ENCODE results near the gene ATP2B2.
A peak's percentile ranks its signal among the peaks of the same experiment; 100 is the strongest.

The ATP2B2 gene

DNA sequence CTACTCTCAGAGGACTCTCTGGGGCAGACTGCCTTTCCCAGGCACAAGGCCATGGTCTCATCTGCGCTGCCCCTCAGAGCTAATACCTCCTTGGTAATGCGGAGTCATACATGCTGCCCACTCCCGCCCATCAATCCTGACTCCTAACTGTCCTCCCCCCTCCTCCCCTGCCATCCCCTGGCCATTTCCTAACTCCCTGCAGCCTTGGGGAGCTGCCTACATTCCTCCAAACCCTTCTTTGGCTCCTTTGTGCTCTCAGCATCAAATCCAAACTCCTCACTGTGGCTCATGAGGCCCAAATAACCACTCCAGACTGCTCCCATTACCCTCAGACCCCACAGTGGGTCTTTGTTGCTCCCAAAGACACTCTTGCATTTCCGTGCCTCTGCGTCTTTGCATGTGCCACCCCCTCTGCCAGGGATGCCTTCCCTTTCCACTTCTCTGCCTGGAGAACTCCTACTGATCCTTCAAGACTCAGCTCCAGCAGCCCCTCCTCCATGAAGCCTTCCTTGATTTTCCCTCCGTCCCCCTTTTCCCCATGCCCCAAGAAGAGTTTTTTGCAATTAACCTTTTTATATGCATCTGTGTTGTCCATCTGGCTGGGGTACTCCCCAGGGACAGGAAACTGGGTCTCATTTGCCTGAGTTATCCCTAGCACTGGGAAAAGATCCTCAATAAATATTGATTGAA lies 5.5 kb upstream of the ATP2B2 start:
- DNase-seq (ENCODE audit: low spot score), result no peak

GRCh38 chr3:10510086-10510742 lies 4.8 kb upstream of the ATP2B2 start:
- no peak for DNase-seq (ENCODE audit: low spot score)

GRCh38 chr3:10509325-10509724 lies 3.9 kb upstream of the ATP2B2 start:
- DNase-seq (ENCODE audit: low spot score), result no peak

GRCh38 chr3:10508619-10509260 lies 3.4 kb upstream of the ATP2B2 start:
- no peak for DNase-seq (ENCODE audit: low spot score)

GRCh38 chr3:10508235-10508618 lies 2.8 kb upstream of the ATP2B2 start:
- DNase-seq (ENCODE audit: low spot score), result no peak

- no peak for DNase-seq (ENCODE audit: low spot score)
Observed at GRCh38 chr3:10507331-10507730, 1.9 kb upstream of the ATP2B2 start.

DNA sequence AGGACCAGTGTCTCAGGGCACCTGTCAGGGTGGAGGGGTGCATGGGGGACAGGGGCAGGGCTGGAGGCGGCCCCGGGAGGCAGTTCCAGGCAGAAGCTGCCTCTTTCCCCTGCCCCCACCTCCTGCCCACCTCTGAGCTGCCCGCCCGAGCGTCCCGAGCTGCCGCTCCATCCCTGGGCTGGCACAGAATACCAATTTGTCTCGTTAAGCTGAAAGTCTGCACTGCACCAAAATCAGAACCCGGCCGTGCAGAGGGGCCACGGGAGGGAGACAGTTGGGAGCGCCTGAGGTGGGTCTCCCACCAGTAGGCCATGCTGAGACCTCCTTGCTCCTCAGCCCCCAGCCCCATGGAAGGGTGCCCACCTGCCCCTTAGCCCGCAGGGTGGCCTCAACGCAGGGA lies 1.3 kb upstream of the ATP2B2 start:
- no peak for DNase-seq (ENCODE audit: low spot score)

GRCh38 chr3:10505791-10506585 lies 602 bp upstream of the ATP2B2 start:
- DNase-seq (ENCODE audit: low spot score), result peak; percentile 55

GRCh38 chr3:10504171-10505049 lies 976 bp downstream of the ATP2B2 start:
- DNase-seq (ENCODE audit: low spot score), result peak; percentile 56

GRCh38 chr3:10503217-10503796 lies 2.1 kb downstream of the ATP2B2 start:
- DNase-seq (ENCODE audit: low spot score), result no peak

GRCh38 chr3:10502185-10502880 lies 3.1 kb downstream of the ATP2B2 start:
- no peak for DNase-seq (ENCODE audit: low spot score)

GRCh38 chr3:10501664-10502052 lies 3.7 kb downstream of the ATP2B2 start:
- DNase-seq (ENCODE audit: low spot score), result no peak

DNA sequence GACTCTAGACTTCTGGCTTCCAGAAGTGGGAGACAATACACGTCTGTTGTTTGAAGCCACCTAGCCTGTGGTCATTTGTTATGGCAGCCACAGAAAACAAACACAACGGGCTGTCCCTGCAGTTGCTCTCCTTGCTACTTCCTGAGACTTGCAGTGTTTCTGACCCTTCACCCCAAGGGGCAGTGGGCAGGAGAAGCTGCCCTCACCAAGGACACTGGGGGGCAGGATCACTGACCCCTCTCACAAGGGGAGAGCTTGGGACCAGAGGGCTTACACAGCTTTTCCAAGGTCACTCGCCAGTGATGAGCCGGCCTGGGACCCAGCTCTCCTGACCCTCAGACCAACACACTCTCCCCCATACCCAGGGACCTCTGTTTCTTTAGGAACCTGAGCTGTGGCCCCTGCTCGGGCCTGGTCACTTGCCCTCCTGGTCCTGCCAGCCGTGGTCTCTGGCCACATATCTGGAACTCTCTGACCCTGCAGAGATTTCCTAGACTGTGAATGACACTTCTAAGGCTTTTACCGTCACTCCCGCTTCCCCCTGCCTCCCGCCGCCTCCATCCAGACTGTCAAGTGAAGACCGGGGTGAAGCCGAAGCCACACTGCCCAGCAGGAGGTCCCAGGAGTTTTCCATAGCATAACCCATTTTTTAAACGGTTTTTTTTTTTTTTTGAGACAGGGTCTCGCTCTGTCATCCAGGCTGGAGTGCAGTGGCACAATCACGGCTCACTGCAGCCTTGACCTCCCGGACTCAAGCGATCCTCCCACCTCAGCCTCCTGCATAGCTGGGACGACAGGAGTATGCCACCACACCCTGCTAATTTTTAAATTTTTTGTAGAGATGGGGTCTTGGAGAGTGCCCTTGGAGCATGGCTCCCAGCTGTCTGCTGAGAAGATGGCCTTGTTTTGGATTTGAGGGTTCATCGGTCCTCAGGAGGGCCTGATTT lies 4.4 kb downstream of the ATP2B2 start:
- no peak for DNase-seq (ENCODE audit: low spot score)

GRCh38 chr3:10498271-10498670 lies 7.1 kb downstream of the ATP2B2 start:
- DNase-seq (ENCODE audit: low spot score), result no peak

GRCh38 chr3:10497439-10497838 lies 7.9 kb downstream of the ATP2B2 start:
- DNase-seq (ENCODE audit: low spot score), result no peak

GRCh38 chr3:10496121-10496863 lies 9.1 kb downstream of the ATP2B2 start:
- DNase-seq (ENCODE audit: low spot score), result no peak

DNA sequence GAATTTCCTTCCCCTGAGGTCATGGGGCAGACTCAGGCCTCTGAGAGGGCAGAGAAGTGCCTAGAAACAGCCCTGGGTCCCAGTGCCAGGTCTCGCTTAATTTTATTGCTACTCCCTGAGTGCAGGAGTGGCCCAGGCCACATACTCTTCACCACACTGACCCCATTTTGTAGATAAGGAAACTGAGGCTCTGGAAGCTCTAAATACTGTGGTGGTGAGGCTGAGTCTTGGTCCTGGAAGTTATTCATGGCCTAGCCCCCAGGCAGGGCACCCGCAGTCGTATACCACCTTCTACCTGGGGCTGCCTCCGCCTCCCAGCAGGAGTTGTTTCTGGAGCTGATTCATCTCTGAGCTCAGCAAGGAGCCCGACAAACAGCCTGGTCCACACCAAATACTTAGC lies 9.8 kb downstream of the ATP2B2 start:
- no peak for DNase-seq (ENCODE audit: low spot score)

GRCh38 chr3:10495003-10495402 lies 10.4 kb downstream of the ATP2B2 start:
- DNase-seq (ENCODE audit: low spot score), result no peak

- no peak for DNase-seq (ENCODE audit: low spot score)
Observed at GRCh38 chr3:10494180-10494579, 11.2 kb downstream of the ATP2B2 start.

Data from D341Med (cell line).